ENCODE data around the gene TTC28. TPM values are rescaled to one million over a fixed set of nuclear protein-coding genes. Genes with fewer than 3 reads are reported as not detected.

The TTC28 gene
- total RNA-seq, 1 donor from 2014 or later = 65.4 TPM

GRCh38 chr22:28601915-28602314 is 77.7 kb downstream of the TTC28 start:
- H3K4me1 Mint-ChIP-seq = peaks cover 17% of the 10 kb centered on the region
- H3K4me3 Mint-ChIP-seq = no peak overlapping the region
- no peak for DNase-seq (ENCODE audit: low read depth, low spot score)
- TF ChIP-seq CTCF (conservative IDR thresholded peaks at IDR 0.05) = no peak
- H3K27ac Mint-ChIP-seq (ENCODE audit: unreplicated experiment) = no peak overlapping the region
- no peaks in the 10 kb centered on the region for H3K27me3 Mint-ChIP-seq (ENCODE audit: low read depth)
- no peaks in the 10 kb centered on the region for H3K9me3 Mint-ChIP-seq
- no peaks in the 10 kb centered on the region for H3K36me3 Mint-ChIP-seq (ENCODE audit: low read depth)

GRCh38 chr22:28600546-28601143 is 79.0 kb downstream of the TTC28 start:
- DNase-seq (ENCODE audit: low read depth, low spot score) = no peak
- Mint-ChIP-seq H3K27ac (ENCODE audit: unreplicated experiment) (no peak overlapping the region), H3K4me3 (no peak overlapping the region), H3K9me3 (no peaks in the 10 kb centered on the region), H3K36me3 (ENCODE audit: low read depth) (no peaks in the 10 kb centered on the region), H3K4me1 (peaks cover 16% of the 10 kb centered on the region), H3K27me3 (ENCODE audit: low read depth) (no peaks in the 10 kb centered on the region)
- peak; percentile 81 for TF ChIP-seq CTCF (conservative IDR thresholded peaks at IDR 0.05)

- Mint-ChIP-seq H3K36me3 (ENCODE audit: low read depth) (no peaks in the 10 kb centered on the region), H3K4me1 (peaks cover 8% of the 10 kb centered on the region), H3K4me3 (no peak overlapping the region), H3K9me3 (no peaks in the 10 kb centered on the region), H3K27ac (ENCODE audit: unreplicated experiment) (no peak overlapping the region), H3K27me3 (ENCODE audit: low read depth) (no peaks in the 10 kb centered on the region)
- no peak for DNase-seq (ENCODE audit: low read depth, low spot score)
- no peak for TF ChIP-seq CTCF (conservative IDR thresholded peaks at IDR 0.05)
These were observed 79.9 kb downstream of the TTC28 start for GRCh38 chr22:28599693-28600092.

- Mint-ChIP-seq H3K27me3 (ENCODE audit: low read depth) (no peaks in the 10 kb centered on the region), H3K36me3 (ENCODE audit: low read depth) (no peaks in the 10 kb centered on the region), H3K9me3 (no peaks in the 10 kb centered on the region), H3K4me3 (no peak overlapping the region), H3K27ac (ENCODE audit: unreplicated experiment) (no peak overlapping the region), H3K4me1 (peaks cover 13% of the 10 kb centered on the region)
- no peak for TF ChIP-seq CTCF (conservative IDR thresholded peaks at IDR 0.05)
- no peak for DNase-seq (ENCODE audit: low read depth, low spot score)
These were observed 82.0 kb downstream of the TTC28 start for GRCh38 chr22:28597665-28598064.

- H3K27ac Mint-ChIP-seq (ENCODE audit: unreplicated experiment) = no peak overlapping the region
- H3K4me3 Mint-ChIP-seq = no peak overlapping the region
- TF ChIP-seq CTCF (conservative IDR thresholded peaks at IDR 0.05) = peak; percentile 93
- H3K4me1 Mint-ChIP-seq = peaks cover 8% of the 10 kb centered on the region
- no peaks in the 10 kb centered on the region for H3K36me3 Mint-ChIP-seq (ENCODE audit: low read depth)
- H3K27me3 Mint-ChIP-seq (ENCODE audit: low read depth) = no peaks in the 10 kb centered on the region
- H3K9me3 Mint-ChIP-seq = no peaks in the 10 kb centered on the region
- DNase-seq (ENCODE audit: low read depth, low spot score) = no peak
These were observed 84.7 kb downstream of the TTC28 start for GRCh38 chr22:28594797-28595462.
